HG03439 (cell line): ENCODE data around the gene PARP3.
A peak's percentile ranks its signal among the peaks of the same experiment; 100 is the strongest.

Experiments
- ATAC-seq: cut with Tn5 transposase; IDR thresholded peaks from one replicate; pipeline ENCODE4 v1.9.1; 2021; ENCODE audit warnings: mild to moderate bottlenecking, moderate library complexity; ENCODE audit not compliant: unreplicated experiment

PARP3 gene

GRCh38 chr3:51933471-51934138 lies 8.6 kb upstream of the PARP3 start:
- ATAC-seq, result no peak

- no peak for ATAC-seq
These were observed 7.9 kb upstream of the PARP3 start for GRCh38 chr3:51934139-51934850.

DNA sequence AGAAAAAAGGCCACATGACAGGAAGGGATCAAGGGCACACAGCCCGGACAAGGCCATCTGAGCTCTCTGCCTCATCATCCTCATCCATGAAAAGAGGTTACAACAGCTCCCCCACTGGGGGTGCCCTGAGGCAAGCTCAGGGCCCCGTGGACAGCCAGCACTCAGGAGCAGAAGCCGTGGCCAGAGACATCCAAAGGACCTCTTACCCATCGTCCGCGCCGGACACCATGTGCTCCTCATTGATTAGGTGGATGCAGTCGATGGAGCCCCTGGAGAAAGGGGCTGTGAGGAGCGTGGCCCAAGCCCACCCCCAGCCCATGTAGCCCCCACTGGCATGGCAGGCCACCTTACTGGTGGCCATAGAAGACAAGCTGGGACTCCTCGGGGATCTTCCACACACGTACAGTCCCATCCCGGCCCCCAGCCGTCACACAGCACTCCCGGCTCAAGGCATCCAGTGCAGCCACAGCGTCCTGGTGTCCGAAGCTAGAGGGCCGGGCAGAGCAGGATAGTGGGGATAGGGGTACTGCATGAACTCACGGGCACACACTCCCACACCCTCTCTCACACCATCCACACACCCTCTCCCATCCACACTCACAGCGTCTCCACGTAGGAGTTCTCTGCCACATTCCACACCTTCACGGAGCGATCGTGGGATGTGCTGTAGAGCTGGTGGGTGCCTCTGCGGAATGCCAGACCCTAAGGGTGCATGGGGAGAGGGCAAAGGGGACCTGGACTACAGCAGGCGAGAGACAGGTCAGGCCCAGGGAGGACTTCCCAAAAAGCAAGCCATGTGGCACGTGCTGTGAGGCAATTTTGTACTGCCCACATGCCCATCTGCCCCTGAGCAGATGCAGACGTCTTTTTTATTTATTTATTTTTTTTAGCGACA lies 6.9 kb upstream of the PARP3 start:
- no peak for ATAC-seq

- no peak for ATAC-seq
These were observed 6.0 kb upstream of the PARP3 start for GRCh38 chr3:51935886-51936755.

DNA sequence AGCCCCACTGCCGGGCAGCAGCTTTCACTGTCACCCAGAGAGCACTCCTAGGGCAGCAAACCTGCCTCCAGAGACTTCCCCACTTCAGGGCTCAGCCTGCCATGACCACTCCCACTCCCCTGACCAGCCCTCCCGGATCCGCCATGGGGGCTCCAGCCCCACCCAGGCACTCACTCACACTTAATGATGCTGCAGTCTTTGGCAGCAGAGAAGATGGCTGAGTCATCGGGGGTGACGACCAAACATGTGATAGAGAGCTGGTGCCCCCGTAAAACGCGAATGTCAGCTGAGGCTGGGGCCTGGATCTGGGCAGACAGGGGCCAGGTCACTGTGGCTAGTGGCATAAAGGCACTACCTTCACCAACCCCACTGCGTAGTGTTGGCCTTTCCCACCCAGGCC lies 5.1 kb upstream of the PARP3 start:
- no peak for ATAC-seq

DNA sequence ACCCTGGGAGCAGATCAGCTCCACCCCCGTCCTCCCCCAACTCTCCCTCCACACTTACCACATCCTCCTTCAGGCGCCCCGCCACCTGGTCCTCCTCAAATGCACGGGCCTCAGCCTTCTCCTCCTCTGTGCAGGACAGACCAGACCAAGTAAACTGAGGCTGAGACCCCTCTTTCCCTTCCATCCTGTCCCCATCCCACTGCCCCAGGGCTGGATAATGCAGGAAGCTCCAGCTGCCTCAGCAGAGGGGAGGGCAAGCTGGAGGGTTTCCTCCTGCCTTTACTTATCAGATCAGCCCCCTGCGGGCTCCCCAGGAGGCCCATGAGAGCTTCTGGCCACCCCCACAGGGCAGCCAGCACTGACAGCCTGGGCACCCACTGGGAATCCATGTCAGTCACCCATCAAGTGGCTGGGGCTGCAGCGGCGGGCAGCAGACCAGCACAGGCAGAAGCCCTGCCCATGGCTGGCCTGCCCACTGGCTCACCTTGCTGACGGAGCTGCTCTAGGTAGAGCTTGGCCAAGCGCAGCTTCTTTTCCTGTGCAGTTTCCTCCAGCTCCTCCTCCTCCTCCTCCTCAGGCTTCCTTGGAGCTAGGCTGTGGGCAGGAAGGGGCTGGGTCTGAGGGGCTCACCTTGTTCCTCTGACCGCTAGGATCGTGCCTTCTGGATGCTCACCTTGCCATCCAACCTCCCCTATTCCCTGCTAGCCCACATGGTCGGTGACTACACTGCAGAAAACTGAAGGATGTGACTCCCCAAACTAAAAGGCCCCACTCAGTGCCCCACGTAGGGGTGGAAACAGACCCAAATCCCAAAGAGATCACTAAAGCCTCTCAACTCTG lies 4.3 kb upstream of the PARP3 start:
- no peak for ATAC-seq

DNA sequence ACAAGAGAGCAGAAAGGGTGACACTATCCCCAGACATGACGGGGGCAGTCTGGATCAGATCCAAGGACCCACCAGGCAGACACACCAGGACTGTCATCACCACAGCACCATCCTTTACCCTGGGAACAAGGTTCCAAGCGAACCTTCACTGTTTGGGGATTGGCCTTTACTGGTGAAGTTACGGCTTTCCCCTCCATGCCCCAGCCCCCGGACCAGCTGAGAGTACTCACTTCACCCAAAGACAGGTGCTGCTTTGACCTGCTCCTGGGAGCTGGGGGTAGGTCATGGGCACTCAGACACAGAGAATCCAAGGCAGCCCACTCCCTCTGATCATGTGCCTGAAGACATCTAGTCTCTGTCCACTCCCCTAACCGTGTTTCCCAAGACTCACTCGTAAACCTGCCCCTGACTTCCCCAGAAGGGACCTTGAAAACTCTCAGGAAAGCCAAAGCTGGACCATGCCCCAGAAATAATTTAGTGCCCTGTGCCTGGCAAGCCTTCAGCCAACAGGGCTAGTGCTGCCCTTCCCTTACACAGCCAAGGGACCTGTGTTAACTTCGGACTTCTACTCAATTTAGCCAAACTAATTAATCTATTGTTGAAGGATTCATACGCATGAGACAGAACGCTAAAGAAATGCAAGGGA lies 3.3 kb upstream of the PARP3 start:
- ATAC-seq, result no peak

GRCh38 chr3:51940648-51941462 lies 1.3 kb upstream of the PARP3 start:
- ATAC-seq, result no peak

GRCh38 chr3:51941463-51941797 lies 733 bp upstream of the PARP3 start:
- ATAC-seq, result no peak

GRCh38 chr3:51942603-51943450 lies 664 bp downstream of the PARP3 start:
- peak; percentile 2 for ATAC-seq

DNA sequence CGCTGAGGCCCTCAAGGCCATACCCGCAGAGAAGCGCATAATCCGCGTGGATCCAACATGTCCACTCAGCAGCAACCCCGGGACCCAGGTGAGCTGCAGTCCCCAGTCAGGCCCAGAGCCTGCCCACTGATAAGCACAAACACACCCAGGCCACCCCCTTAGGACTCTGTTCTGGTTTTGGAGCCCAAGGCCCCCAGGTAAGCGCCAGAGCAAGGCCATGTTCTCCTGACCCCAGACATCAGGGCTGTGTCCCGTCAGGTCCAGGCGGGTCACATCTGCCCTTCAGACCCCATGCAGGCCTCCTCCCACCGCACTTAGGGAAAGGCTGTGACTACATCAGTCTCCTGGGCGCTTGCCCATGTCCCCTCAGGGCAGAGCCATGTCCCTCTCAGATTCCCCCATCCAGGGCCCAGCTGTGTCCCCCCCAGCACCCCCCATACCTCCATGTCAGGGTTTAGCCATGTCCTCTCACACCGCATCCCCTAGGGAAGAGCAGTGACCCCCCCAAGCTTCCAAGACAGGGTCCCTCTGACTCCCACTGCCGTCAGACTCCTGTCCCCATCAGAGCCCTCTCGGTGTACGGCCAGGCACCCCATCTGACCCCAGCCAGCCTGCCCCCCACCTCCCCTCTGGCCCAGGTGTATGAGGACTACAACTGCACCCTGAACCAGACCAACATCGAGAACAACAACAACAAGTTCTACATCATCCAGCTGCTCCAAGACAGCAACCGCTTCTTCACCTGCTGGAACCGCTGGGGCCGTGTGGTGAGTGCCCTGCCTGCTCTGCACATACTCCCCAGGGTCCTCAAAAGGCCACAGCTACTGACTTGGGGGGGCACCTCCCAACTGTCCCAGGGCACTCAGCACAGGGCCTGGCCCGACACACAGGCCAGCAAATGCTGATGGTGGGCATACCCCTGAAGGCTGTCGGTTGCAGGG lies 1.6 kb downstream of the PARP3 start:
- ATAC-seq, result no peak

DNA sequence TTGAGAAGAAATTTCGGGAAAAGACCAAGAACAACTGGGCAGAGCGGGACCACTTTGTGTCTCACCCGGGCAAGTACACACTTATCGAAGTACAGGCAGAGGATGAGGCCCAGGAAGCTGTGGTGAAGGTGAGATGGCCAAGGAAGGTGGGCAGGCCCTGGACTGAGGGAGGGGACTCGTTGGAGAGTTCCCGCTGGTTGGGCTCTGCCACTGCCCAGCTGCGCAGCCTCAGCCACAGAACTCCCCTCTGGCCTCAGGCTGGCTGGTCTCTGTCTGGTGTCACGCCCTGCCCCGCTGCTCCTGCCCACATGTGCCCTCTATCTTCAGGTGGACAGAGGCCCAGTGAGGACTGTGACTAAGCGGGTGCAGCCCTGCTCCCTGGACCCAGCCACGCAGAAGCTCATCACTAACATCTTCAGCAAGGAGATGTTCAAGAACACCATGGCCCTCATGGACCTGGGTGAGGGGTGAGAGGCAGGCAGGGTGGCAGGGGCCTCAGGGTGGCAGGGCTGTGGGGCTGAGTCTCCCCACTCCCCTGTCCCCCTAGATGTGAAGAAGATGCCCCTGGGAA lies 2.4 kb downstream of the PARP3 start:
- no peak for ATAC-seq

DNA sequence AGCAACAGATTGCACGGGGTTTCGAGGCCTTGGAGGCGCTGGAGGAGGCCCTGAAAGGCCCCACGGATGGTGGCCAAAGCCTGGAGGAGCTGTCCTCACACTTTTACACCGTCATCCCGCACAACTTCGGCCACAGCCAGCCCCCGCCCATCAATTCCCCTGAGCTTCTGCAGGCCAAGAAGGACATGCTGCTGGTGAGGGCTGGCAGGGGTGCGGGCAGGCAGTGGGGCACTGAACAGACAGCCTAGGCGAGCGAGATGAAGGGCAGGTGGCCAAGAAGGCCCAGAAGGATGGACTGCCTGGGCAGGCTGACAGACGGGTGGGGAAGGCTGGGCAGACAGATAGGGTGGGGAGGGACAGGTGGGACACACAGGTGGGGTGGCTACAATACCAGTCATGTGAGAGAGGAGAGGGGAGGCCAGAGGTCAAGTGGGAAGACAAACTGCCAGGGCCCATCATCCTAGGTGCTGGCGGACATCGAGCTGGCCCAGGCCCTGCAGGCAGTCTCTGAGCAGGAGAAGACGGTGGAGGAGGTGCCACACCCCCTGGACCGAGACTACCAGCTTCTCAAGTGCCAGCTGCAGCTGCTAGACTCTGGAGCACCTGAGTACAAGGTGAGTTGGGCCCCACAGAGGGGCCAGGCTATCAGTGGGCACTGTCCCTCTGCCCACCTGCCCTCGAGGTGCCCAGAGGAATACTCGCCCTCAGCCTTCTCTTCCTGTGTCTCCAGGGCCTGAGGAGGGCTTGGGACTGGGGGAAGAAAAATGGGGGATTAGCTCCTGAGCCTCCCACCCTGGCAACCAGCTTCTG lies 3.1 kb downstream of the PARP3 start:
- no peak for ATAC-seq

- ATAC-seq, result no peak
These were observed 4.0 kb downstream of the PARP3 start for GRCh38 chr3:51945926-51946705.

GRCh38 chr3:51946796-51947195 lies 4.6 kb downstream of the PARP3 start:
- no peak for ATAC-seq
